Thoracic aorta (tissue), 2 donors: Measurements from ENCODE around the gene FER1L5. TPM values are rescaled to one million over a fixed set of nuclear protein-coding genes. Genes with fewer than 3 reads are reported as not detected.

Source experiments
- ATAC-seq: fragments of 150-250 bp; one replicate; pipeline ENCODE4 v1.8.0; 2017; ENCODE audit warnings: low read depth; ENCODE audit not compliant: insufficient number of reproducible peaks, low FRiP score
- DNase-seq: peaks from one replicate; pipeline ENCODE4 v3.0.0-alpha.2; 2020; ENCODE audit warnings: low spot score
- H3K27ac ChIP-seq, 2 donors: fragments of 200-600 bp; sonication (generic); 1 replicate in 1 of 2; 2 replicates in 1 of 2; pipeline ENCODE4 v1.5.1; 2016; ENCODE audit warnings: mild to moderate bottlenecking in 2 of 2, moderate library complexity in 2 of 2
- H3K27me3 ChIP-seq: fragments of 200-600 bp; sonication (generic); replicated peaks from 2 replicates; pipeline ENCODE4 v1.6.0; 2016; ENCODE audit warnings: mild to moderate bottlenecking; ENCODE audit not compliant: insufficient read depth
- H3K36me3 ChIP-seq: fragments of 200-600 bp; sonication (generic); one replicate; pipeline ENCODE4 v1.5.1; 2016
- H3K4me1 ChIP-seq, 2 donors: fragments of 200-600 bp; sonication (generic); 1 replicate in 1 of 2; 2 replicates in 1 of 2; pipeline versions ENCODE4 v1.5.1 to v1.6.0; 2016; ENCODE audit warnings: low read depth in 2 of 2, mild to moderate bottlenecking in 1 of 2; ENCODE audit not compliant: control insufficient read depth in 1 of 2
- H3K4me3 ChIP-seq: fragments of 200-600 bp; sonication (generic); 2 replicates; pipeline ENCODE4 v1.5.1; 2016; ENCODE audit warnings: mild to moderate bottlenecking
- H3K9me3 ChIP-seq: fragments of 200-600 bp; sonication (generic); 2 replicates; pipeline ENCODE4 v1.5.1; 2016
- total RNA-seq, 2 donors: library from RNA; depleted of rRNA; stranded (reverse); fragments of >200 nt; gene quantifications; one replicate each; pipeline versions ENCODE4 v1.1.0 to v1.2.3, GENCODE V29; 2016
- TF ChIP-seq, protein P1 (sequence below): fragments of 200-600 bp; sonication (generic); IDR thresholded peaks from one replicate; pipeline ENCODE4 v1.5.1; 2019; ENCODE audit warnings: antibody characterized with exemption

Gene FER1L5
- total RNA-seq, 2 donors from 2014 or later, result not detected

DNA sequence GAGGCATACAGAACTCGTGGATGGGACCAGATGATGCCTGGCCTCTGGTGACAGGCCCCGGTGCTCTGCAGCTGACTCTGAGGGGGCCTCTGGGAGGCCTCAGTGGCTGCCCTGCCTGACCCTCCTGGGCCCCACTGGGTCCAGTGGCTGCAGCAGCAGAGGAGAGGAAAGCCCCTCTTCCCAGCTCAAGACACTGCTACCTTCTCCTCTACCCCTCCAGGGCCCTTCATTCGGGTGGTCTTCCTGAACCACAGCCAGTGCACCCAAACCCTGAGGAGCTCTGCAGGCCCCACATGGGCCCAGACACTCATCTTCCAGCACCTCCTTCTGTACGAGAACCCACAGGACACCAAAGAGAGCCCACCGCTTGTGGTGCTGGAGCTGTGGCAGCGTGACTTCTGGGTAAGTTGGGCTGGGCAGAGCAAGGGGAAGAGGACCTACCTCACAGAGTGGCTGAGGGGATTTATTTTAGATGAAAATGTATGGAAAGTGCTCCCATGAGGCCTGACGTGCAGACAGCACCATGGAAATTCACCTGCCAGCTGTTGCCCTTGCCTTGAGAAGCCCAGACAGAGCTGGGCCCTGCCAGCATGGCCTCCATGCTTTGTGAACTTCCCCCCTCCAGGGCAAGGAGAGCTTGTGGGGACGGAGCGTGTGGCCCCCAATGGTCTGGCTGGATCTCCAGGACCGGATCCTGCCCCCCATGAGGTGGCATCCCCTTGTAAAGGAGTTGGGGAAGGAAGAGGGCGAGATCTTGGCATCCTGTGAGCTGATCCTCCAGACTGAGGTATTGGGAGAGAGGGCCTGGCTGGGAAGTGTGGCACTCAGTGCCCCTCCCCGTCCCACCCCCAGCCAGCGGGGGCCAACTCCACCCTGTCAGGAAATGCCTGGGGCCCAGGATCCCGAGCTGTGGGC, 51.0 kb downstream of the FER1L5 start:
- Histone ChIP-seq H3K4me1 (no peaks in the 10 kb centered on the region), H3K4me3 (no peak overlapping the region), H3K36me3 (no peaks in the 10 kb centered on the region), H3K27ac (no peak overlapping the region), H3K27me3 (no peaks in the 10 kb centered on the region), H3K9me3 (no peaks in the 10 kb centered on the region)
- TF ChIP-seq, protein P1, sequence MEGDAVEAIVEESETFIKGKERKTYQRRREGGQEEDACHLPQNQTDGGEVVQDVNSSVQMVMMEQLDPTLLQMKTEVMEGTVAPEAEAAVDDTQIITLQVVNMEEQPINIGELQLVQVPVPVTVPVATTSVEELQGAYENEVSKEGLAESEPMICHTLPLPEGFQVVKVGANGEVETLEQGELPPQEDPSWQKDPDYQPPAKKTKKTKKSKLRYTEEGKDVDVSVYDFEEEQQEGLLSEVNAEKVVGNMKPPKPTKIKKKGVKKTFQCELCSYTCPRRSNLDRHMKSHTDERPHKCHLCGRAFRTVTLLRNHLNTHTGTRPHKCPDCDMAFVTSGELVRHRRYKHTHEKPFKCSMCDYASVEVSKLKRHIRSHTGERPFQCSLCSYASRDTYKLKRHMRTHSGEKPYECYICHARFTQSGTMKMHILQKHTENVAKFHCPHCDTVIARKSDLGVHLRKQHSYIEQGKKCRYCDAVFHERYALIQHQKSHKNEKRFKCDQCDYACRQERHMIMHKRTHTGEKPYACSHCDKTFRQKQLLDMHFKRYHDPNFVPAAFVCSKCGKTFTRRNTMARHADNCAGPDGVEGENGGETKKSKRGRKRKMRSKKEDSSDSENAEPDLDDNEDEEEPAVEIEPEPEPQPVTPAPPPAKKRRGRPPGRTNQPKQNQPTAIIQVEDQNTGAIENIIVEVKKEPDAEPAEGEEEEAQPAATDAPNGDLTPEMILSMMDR, result no peak
- ATAC-seq (no peak), DNase-seq (no peak)

DNA sequence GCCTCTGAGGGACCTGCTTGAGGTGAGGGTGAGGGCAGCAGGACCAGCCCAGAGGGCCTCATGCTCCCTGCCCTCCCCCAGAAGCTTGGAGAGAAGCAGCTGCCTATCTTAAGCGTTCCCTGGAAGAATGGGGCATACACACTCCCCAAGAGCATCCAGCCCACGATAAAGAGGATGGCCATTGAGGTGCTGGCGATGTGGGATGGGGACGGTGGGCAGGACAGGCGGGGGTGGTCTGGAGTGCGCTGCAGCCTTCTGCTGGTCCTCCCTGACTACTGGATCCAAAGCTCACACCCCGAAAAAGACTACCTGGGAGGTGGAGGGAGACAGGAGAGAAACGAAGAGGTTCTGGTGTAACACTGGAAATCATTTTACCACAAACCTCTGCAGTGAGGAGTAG, 51.7 kb downstream of the FER1L5 start:
- Histone ChIP-seq H3K27ac (no peak overlapping the region), H3K4me3 (no peak overlapping the region), H3K9me3 (no peaks in the 10 kb centered on the region), H3K27me3 (no peaks in the 10 kb centered on the region), H3K36me3 (no peaks in the 10 kb centered on the region), H3K4me1 (no peaks in the 10 kb centered on the region)
- TF ChIP-seq, protein P1, result no peak
- ATAC-seq (no peak), DNase-seq (no peak)

DNA sequence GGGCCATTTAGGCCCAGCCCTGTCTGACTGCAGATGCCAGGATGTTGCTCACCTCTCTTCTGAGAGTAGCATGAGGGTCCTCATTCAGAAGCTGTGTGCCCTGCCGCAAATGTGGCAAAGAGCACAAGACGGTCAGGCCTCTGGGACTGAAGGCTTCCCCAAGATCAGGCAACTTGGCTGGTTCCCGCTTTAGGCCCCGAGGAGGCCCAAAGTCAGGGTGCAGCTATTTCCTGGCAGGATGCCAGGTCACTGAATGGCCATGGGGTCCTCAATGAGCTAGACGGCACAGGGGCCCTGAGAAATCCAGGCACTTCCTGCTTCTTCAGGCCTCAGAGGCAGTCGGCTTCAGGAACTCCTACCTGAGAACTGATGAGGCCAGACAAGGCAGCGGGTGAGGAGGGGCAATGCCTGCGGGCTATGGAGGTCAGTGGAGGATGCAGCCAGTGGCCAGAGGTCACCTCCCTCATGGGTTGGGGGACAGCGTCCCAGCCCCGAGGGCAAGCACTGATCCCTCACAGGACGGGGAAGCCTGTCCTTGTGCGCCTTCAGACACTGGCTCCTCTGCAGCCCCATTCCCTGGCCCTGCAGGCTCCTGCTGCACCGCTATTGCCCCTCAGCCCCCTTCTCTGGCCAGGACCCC, 52.4 kb downstream of the FER1L5 start:
- H3K27me3 ChIP-seq, result no peaks in the 10 kb centered on the region
- no peaks in the 10 kb centered on the region for H3K4me1 ChIP-seq
- no peak for ATAC-seq
- H3K9me3 ChIP-seq, result no peaks in the 10 kb centered on the region
- no peaks in the 10 kb centered on the region for H3K36me3 ChIP-seq
- no peak overlapping the region for H3K4me3 ChIP-seq
- no peak for DNase-seq
- TF ChIP-seq, protein P1, result no peak
- no peak overlapping the region for H3K27ac ChIP-seq

DNA sequence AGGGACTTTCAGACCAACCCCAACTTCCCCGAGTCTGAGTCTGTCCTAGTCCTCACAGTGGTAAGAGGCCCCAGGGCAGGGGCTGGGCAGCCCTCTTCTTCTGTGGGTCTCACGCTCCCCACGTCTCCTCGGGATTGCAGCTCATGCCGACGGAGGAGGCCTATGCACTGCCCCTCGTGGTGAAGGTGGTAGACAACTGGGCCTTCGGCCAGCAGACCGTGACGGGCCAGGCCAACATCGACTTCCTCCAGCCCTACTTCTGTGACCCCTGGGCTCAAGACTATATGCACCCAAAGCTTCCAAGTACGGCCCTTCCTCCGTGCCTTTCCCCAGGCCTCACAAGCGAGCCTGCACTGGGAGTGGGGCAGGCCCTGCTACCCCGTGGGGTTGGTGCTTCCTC, 53.0 kb downstream of the FER1L5 start:
- ATAC-seq (no peak), DNase-seq (no peak)
- Histone ChIP-seq H3K36me3 (no peaks in the 10 kb centered on the region), H3K4me1 (no peaks in the 10 kb centered on the region), H3K9me3 (no peaks in the 10 kb centered on the region), H3K4me3 (no peak overlapping the region), H3K27ac (no peak overlapping the region), H3K27me3 (no peaks in the 10 kb centered on the region)
- TF ChIP-seq, protein P1, result no peak

DNA sequence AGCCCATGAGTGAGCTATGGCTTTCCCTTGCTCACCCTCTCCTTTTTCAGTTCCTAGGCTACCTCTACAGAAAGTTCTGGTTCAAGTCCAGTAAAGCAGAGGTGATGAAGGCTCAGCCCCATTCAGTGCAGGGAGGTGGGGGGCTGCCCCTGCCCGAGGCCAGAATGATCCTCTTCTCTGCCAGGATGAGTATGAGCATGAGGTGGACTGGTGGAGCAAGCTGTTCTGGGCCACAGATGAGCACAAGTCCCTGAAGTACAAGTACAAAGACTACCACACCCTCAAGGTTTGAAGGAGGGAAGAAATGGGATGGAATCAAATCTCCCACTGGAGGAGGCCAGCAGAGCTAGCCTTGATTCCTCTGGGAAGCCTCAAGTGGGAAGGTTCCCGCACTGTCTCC, 54.9 kb downstream of the FER1L5 start:
- H3K9me3 ChIP-seq, result no peaks in the 10 kb centered on the region
- TF ChIP-seq, protein P1, result no peak
- DNase-seq (no peak), ATAC-seq (no peak)
- peaks cover 6% of the 10 kb centered on the region for H3K36me3 ChIP-seq
- H3K27ac ChIP-seq, result no peak overlapping the region
- H3K27me3 ChIP-seq, result no peaks in the 10 kb centered on the region
- H3K4me3 ChIP-seq, result no peak overlapping the region
- no peaks in the 10 kb centered on the region for H3K4me1 ChIP-seq
